Panc1 (cell line): ENCODE results near the gene MRM3. TPM values are rescaled to one million over a fixed set of nuclear protein-coding genes. Genes with fewer than 3 reads are reported as not detected.

Experiments used
- ATAC-seq: fragments of 200-7000 bp; cut with Tn5 transposase; 2 replicates; pipeline ENCODE4 v1.9.1; 2020; ENCODE audit warnings: mild to moderate bottlenecking, moderate library complexity
- BruUV-seq: library from RNA; stranded (reverse); fragments of 400-500 nt; replicated peaks from 2 replicates; lab custom pipeline; 2021; lab: Mats Ljungman, UMichigan
- CTCF ChIA-PET: fragments of 300-600 bp; sonication (Branson Sonifier 250); formaldehyde crosslinking; loops from one replicate; lab custom pipeline; 2022; ENCODE audit warnings: antibody characterized with exemption; lab: Charles Lee
- POLR2A ChIA-PET: fragments of 300-600 bp; sonication (Branson Sonifier 250); formaldehyde crosslinking; loops from one replicate; lab custom pipeline; 2022; ENCODE audit warnings: antibody characterized with exemption; lab: Charles Lee
- DNase-seq: peaks from one replicate; pipeline ENCODE4 v3.0.0-alpha.2; 2010; ENCODE audit warnings: low read depth, low spot score
- H3K27ac ChIP-seq: 2 replicates; pipeline ENCODE4 v1.5.1; 2011; ENCODE audit warnings: mild to moderate bottlenecking, low read length, inconsistent platforms
- H3K27me3 ChIP-seq: fragments of 200-500 bp; sonication (Bioruptor generic); 2 replicates; pipeline ENCODE4 v1.6.0; 2014; ENCODE audit warnings: low read length, inconsistent platforms; ENCODE audit not compliant: control insufficient read depth, insufficient read depth
- H3K36me3 ChIP-seq: fragments of 200-500 bp; sonication (Bioruptor generic); 2 replicates; pipeline ENCODE4 v1.5.1; 2014; ENCODE audit warnings: inconsistent platforms, mild to moderate bottlenecking, low read length, moderate library complexity; ENCODE audit not compliant: control insufficient read depth, insufficient read depth
- H3K4me1 ChIP-seq: 2 replicates; pipeline ENCODE4 v1.5.1; 2011; ENCODE audit warnings: inconsistent platforms, mild to moderate bottlenecking, low read length, moderate library complexity; ENCODE audit not compliant: control insufficient read depth, insufficient read depth
- H3K4me3 ChIP-seq, 2 experiments: 2 replicates each; pipeline ENCODE4 v1.5.1; 2011 to 2012; ENCODE audit warnings: low read depth in 2 of 2, low read length in 2 of 2, mild to moderate bottlenecking in 2 of 2, inconsistent platforms in 1 of 2, moderate library complexity in 1 of 2
- H3K9me3 ChIP-seq: fragments of 200-500 bp; sonication (Bioruptor generic); 2 replicates; pipeline ENCODE4 v1.5.1; 2014; ENCODE audit warnings: low read depth, mild to moderate bottlenecking, inconsistent platforms, low read length, moderate library complexity; ENCODE audit not compliant: control insufficient read depth, insufficient read depth
- CTCF ChIP-seq: fragments of 450-650 bp; IDR thresholded peaks from 2 replicates; pipeline ENCODE4 v1.5.1; 2017; ENCODE audit warnings: mild to moderate bottlenecking
- POLR2AphosphoS5 ChIP-seq: IDR thresholded peaks from 2 replicates; pipeline ENCODE4 v1.6.1; 2012; ENCODE audit warnings: mild to moderate bottlenecking, low read depth, low read length, moderate library complexity
- REST ChIP-seq, 2 experiments: IDR thresholded peaks; 2 replicates each; pipeline ENCODE4 v1.6.1; 2011 to 2012; ENCODE audit warnings: low read depth in 2 of 2, control low read depth in 1 of 2, low read length in 1 of 2, mild to moderate bottlenecking in 1 of 2, moderate library complexity in 1 of 2; ENCODE audit not compliant: insufficient read depth in 1 of 2
- SIN3A ChIP-seq: IDR thresholded peaks from 2 replicates; pipeline ENCODE4 v1.6.1; 2012; ENCODE audit warnings: low read depth, mild to moderate bottlenecking, low read length, moderate library complexity, borderline replicate concordance; ENCODE audit not compliant: insufficient read depth
- TCF7L2 ChIP-seq: IDR thresholded peaks from 2 replicates; pipeline ENCODE4 v1.6.1; 2011; ENCODE audit warnings: mild to moderate bottlenecking, low read depth, low read length, inconsistent platforms
- in situ Hi-C: cut with HindIII; loops from 2 replicates; pipeline ENCODE4 v1.10.0; 2016; ENCODE audit warnings: low sequenced_read_pairs, low pct_unique_long_range_greater_than_20kb
- intact Hi-C: fragments of 100-400 bp; cut with micrococcal nuclease; formaldehyde crosslinking; loops from one replicate; pipeline ENCODE4 v1.10.0; 2022; ENCODE audit not compliant: unreplicated experiment
- total RNA-seq: library from RNA; stranded (reverse); gene quantifications from one replicate; pipeline ENCODE4 v1.2.1, GENCODE V29; 2021; ENCODE audit not compliant: unreplicated experiment

The MRM3 gene
- total RNA-seq, 1 experiment from 2014 or later, result 13.4 TPM

DNA sequence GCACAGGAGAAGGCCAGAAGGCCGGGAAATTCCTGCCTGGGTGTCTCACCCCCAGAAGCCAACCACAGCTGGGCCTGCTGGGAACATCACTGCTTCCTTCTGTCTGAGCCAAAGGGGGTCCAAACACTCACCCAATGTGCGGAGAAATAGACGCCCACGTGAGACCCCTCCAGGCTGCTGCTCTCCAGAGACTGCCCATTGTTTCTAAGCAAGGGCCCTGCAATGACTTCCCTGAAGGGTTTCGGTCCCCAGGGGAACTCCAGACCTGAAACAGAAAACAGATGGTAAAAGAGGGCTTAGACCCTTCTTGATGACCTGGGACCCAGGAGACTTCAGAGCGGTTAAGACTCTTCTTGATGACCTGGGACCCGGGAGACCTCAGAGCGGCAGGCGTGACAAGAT lies 41.3 kb downstream of the MRM3 start:
- BruUV-seq, result no TSS peak
- no peak for TF ChIP-seq TCF7L2
- TF ChIP-seq CTCF, result no peak
- TF ChIP-seq SIN3A, result no peak
- TF ChIP-seq POLR2AphosphoS5, result no peak
- no peak for TF ChIP-seq REST (IDR thresholded peaks at IDR 0.05; ENCODE audit: insufficient read depth in 1 of 2, low read depth in 2 of 2, low read length in 1 of 2)
- Histone ChIP-seq H3K27me3 (no peaks in the 10 kb centered on the region), H3K4me1 (no peaks in the 10 kb centered on the region), H3K4me3 (no peak overlapping the region), H3K36me3 (peaks cover 10% of the 10 kb centered on the region; the same call in 1 of the 2 replicates), H3K27ac (no peak overlapping the region), H3K9me3 (no peaks in the 10 kb centered on the region)
- DNase-seq, result no peak
- in situ Hi-C loops, result no loop called here
- ChIA-PET CTCF (no interaction called here), POLR2A (no interaction called here)
- no peak for ATAC-seq
- intact Hi-C loops, result no loop called here

DNA sequence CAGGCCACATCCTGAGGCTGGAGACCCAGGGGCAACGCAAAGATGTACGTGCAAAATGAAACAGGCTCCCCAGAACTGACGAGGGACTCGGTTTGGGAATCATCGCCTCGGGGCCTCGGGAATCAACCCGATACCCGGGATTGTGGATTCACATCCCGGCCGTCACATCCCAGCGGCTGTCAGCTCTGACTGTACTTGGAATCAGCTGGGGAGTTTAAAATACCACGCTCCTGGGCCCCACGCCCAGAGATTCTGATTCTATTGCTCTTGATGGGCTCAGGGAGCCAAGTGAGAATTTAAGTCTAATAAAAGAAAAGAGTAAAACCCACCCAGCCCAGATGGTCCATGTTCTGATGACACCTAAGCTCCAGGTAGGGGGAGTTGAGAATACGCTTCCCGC lies 42.2 kb downstream of the MRM3 start:
- POLR2A ChIA-PET, result no interaction called here
- in situ Hi-C loops, result no loop called here
- Histone ChIP-seq H3K4me3 (no peak overlapping the region), H3K9me3 (no peaks in the 10 kb centered on the region), H3K4me1 (no peaks in the 10 kb centered on the region), H3K27ac (no peak overlapping the region), H3K27me3 (no peaks in the 10 kb centered on the region), H3K36me3 (peaks cover 6% of the 10 kb centered on the region; the same call in 1 of the 2 replicates)
- TF ChIP-seq REST (IDR thresholded peaks at IDR 0.05; ENCODE audit: insufficient read depth in 1 of 2, low read depth in 2 of 2, low read length in 1 of 2) (no peak), SIN3A (no peak), POLR2AphosphoS5 (no peak), CTCF (no peak), TCF7L2 (no peak)
- no TSS peak for BruUV-seq
- ATAC-seq (no peak), DNase-seq (no peak)
- CTCF ChIA-PET, result interaction anchor here (0.6 kb wide), 1 partner anchor 24 kb away, joined by 5 read pairs; no protein-coding TSS in a partner anchor
- intact Hi-C loops, result no loop called here
